ENCODE data around the gene GPR183.

GPR183 gene

DNA sequence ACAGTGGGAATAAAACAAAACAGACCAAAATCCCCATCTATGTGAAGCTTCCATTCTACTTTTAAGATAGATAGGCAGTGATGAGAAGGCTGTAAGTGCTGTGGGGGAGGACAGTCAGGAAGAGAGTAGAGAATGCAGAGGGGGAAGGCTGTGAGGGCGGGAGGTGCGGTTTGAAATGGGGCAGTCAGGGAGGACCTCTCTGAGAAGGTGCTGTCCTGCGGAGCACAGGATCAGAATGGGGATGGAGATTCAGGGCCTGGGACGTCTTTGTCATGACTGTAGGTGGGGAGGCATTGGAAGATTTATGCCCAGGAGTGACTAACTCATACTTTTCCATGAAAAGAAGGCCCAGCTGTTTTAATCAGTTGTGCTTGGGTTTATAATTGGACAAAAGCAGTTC is 3.9 kb upstream of the GPR183 start:
- DNase-seq: no peak

DNA sequence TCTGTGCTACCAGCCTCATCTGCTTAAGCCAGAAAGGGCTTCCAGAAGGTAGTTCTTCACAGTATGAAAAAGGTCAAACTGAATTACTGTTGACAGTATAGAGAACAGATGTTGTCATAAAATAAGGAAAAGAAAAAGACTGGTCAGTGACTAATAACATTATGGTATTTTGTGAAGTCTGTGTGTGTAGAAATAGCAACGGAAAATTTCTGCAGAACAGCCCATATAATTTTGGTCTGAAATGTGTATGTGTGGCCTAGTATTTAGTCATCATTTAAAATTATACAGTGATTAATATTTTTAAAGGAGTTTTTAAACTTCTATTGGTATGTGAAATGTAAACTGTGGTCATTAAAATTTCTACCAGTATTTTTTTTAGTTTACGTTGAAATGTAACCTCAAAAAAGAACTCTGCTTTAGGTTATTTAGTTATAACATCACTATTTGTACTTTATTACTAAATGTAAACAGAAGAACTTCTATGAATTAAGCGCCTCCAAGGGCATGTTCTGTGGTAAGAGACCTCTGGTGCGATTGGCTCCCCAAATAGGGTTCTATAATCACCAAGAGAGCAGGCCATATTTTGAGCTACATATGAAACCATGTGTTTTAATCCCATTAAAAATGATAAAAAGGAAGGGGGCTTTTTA is 3.3 kb upstream of the GPR183 start:
- DNase-seq: no peak

- no peak for DNase-seq
These were observed 1.4 kb upstream of the GPR183 start for GRCh38 chr13:99308471-99309087.

GRCh38 chr13:99307648-99308339 is 595 bp upstream of the GPR183 start:
- peak; percentile 80 for DNase-seq

DNA sequence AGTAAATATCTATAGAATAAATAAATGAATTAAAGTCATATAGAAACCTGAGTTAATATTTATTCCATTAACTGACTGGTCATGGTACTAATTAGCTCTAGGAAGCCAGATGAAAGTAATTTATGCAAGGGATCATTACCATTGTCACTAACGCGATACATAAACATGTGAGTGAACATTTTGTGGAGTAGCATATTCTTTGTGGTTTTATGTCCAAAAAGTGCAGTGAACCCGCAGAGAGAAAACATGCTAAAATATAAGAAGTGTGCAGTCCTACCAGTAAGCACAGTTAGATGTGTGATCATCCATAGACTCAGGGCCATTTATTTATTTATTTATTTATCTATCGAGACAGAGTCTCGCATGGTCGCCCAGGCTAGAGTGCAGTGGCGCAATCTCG is 1.6 kb downstream of the GPR183 start:
- no peak for DNase-seq

DNA sequence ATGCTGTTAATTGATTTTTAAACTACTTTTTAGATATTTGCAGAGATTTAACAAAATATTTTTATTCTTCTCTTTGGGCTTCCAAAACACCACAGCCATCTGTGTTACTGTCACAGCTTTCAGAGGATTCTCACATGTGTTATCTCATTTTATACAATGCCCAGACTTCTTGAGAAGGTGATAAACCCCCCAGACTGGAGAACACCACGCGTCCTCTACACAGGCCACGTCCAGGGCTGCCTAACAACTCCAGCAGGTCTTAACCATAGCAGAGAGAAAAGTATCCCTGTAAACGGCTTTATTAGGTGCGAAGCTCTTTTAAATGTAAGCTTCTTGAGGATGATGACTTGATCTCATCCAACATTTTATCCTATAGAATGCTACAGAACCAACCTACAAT is 2.0 kb downstream of the GPR183 start:
- DNase-seq: no peak

GRCh38 chr13:99304541-99304940 is 2.7 kb downstream of the GPR183 start:
- DNase-seq: no peak

GRCh38 chr13:99303863-99304521 is 3.2 kb downstream of the GPR183 start:
- DNase-seq: peak; percentile 75

DNA sequence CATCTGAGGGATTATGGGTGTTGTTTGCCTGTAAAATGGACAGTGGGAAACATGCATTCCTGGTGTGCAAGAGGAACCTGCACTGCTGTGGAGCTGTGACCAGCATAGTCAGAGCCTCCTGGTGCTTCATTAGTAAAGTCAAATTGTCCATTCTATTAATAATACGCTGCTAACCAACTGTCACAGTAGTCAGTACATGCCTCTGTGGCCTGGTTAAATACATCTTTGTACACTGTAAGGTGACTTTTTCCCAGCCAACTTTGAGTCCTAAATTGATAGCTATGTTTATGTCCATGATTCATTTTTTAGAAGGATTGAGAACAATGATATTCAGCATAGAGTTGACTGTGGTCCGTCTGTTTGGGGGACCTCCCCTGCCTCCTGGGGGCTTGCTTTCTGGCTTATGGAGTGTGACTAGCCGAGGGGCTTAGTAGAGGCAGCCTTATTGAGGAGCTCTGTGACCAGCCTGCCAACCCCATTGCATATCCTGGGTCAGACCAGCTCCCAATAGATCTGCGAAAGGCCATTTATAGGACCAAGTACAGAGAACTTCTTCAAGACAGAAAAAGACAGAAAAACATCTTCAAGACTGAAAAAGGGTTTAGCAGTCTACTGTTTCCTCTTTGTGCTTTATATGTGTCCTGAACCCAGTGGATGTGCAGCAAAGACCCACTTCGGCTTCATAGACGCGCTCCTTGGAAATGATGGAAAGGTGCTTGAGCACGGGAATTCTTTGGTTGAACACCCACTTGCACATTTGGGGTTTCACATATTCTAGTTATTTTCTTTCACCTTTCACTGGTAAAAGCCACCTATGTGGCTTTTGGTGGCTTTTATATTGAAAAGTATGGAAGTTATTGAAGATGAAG is 4.3 kb downstream of the GPR183 start:
- DNase-seq: no peak

GRCh38 chr13:99301913-99302636 is 5.1 kb downstream of the GPR183 start:
- no peak for DNase-seq

DNA sequence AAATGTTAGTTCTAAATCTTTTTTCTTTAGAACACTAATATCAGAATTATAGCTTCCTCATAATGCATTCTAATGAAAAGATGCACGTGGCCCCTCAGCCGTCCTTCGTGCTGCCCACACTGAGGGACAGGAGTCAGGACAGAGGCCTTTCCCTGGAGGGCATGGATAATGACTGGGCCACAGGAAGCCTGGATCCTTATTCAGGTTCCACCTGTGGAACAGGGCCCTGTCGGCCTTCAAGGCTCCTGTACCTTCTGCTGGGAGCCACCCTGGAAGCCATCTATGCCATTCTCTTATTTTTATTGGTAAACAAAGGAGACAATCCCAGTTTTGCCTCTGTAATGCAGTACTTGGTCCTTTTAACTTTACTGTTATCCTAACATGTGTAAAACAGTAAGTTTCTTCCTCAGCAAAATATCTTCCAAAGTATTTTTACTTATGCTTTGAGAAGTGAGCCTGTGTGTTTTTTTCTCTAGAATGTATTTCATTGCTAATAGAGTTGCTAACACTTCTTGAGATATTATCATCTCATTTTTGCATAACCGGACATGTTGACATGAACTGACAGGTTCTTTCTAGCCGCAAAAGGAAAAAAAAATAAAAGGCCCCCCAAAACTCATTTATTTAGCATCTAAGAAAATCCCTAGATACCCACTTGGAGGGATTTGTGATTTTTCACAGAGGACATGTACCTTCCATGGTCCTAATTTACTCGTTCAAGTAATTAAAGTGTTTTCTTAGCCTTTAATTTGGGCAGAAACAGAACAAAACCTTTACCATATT is 6.0 kb downstream of the GPR183 start:
- no peak for DNase-seq

DNA sequence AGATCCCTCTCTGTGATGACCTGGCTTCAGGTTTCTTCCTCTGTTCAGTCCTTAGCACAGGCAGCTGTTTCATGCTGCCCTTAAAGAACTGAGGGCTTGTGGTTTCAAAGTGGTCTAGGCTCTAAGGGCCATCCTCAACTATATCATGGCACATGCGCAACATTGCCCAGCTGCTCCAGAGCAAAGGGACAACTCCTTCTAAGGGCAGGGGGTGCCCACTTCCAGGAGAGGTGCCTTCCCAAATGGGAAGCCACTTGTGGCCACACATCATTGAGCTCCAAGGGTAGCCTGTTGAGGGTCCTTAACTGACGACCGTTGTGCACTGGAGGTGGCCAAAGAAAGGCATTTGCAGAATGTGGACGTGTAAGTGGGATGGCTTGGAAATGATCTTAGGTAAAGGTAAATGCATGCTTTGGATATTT is 7.3 kb downstream of the GPR183 start:
- no peak for DNase-seq

- DNase-seq: no peak
These were observed 7.8 kb downstream of the GPR183 start for GRCh38 chr13:99299256-99299919.

GRCh38 chr13:99298056-99298455 is 9.1 kb downstream of the GPR183 start:
- DNase-seq: no peak

DNA sequence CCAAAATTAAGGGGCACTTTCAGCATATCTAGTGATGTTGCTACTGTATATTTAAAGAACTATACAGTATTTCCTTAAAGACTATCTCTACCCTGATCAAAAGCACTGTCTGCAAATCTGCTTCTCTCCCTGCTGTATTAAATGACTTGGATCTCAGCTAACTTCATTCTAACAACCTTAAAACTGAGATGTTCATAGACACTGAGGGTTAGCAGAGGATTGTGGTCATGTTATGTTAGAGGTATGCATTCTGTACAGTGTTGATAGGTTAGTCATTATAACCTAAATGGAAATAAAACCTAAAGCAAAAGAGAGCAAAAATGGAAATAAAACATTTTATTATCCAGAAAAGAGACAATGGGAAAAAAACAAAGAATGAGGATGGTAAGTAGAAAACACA is 9.9 kb downstream of the GPR183 start:
- DNase-seq: no peak

DNA sequence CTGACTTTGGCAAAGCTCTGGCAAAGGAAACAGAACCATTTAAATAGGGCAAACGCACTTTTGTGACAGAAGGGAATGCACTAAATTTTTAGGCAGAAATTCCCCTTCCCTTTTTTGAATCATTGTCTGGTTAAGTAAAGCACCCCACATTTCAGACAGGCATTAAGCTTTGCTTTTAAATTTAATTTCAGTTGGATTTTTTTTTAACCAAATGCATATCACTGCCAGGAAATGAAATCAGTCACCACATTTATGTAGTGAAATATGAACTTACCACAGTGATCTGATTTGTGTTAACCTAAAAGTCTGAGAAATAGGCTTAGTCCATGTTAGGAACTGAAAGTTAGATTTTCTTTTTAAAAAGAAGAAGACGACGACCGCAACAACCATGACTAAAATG is 10.8 kb downstream of the GPR183 start:
- DNase-seq: no peak

GRCh38 chr13:99295488-99296252 is 11.5 kb downstream of the GPR183 start:
- no peak for DNase-seq

DNA sequence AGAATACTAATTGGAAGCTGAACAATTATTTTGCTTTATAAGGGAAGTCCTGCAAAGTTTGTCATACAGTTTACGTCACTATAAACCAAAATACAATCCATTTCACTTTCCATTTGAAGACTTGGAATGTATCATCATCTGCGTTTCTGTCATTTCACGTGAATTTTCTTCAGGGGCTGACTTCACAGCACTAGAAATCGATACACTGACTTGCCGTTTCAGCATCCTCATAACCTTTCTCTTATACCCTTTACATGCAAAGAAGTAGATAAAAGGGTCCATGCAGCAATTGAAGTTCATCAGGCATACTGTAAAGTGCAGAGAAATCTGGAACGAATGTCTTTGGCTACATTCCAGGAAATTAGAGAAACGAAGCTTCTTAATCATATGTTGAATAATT is 12.2 kb downstream of the GPR183 start:
- DNase-seq: no peak

DNA sequence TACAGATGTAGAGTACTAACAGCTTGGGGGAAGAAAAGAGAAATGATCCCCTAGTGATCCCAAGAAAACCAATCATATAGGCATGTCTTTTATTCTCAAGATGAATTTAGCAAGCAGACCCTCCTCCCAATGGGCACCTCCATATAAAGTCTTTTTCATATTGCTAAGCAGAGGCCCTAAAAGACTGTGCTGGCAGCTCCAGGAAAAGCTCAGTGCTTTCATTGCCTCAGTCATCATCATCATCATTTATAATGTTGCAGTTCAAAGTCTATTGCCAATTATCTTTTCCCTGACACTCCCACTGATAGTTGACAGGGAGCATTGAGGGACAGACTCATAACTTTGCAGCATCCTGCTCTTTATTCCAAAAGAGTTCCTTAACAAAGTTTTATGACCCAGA is 13.0 kb downstream of the GPR183 start:
- DNase-seq: no peak

DNA sequence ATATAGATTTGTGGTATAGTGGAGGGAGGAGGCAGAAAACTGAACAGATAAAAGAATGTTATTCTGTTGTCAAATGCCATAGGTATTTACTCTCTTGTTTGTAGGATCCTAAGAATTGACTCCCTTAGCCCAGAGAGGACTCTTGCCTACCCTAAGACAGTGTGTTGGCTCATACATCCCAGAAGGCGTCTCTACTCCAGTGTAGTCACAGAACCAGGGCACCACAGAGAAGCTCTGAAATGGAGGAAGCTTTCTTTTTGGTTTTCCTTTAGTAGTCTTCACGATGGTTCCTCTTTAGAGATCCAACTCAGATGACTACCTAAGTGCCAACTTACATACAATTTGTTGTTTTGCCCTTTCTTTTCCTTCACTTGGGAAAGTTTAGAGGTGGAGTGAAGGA is 14.0 kb downstream of the GPR183 start:
- DNase-seq: no peak

All from activated CD8-positive, alpha-beta memory T cell treated with anti-CD3 and anti-CD28 coated beads, Interleukin-2, amount 50 U/mL, for 48 hours (primary cell).